HepG2 (cell line): Measurements from ENCODE around the gene DEDD2. TPM values are rescaled to one million over a fixed set of nuclear protein-coding genes. Genes with fewer than 3 reads are reported as not detected.

ENCODE experiments used
- CC2D1A ChIP-seq: sonication (generic); formaldehyde crosslinking; IDR thresholded peaks from 2 replicates; pipeline ENCODE4 v1.8.1; 2023; ENCODE audit warnings: mild to moderate bottlenecking, missing genetic modification reagents
- DRAP1 ChIP-seq: IDR thresholded peaks from 2 replicates; pipeline ENCODE4 v1.6.1; 2016; ENCODE audit warnings: missing genetic modification reagents, missing compliant biosample characterization
- GFI1 ChIP-seq: sonication (generic); formaldehyde crosslinking; IDR thresholded peaks from 2 replicates; pipeline ENCODE4 v1.5.0; 2020; ENCODE audit warnings: missing genetic modification reagents, mild to moderate bottlenecking, borderline replicate concordance
- HCFC1 ChIP-seq: fragments of 150-350 bp; IDR thresholded peaks from 2 replicates; pipeline ENCODE4 v1.6.1; 2014; ENCODE audit warnings: low read depth, low read length
- NCOA5 ChIP-seq: sonication (generic); formaldehyde crosslinking; IDR thresholded peaks from 2 replicates; pipeline ENCODE4 v1.4.0; 2020; ENCODE audit warnings: missing genetic modification reagents
- NR2F6 ChIP-seq, 2 experiments: IDR thresholded peaks; 2 replicates each; pipeline ENCODE4 v1.6.1; 2016; ENCODE audit warnings: antibody characterized with exemption in 1 of 2, mild to moderate bottlenecking in 1 of 2
- PHF5A ChIP-seq: IDR thresholded peaks from one replicate; pipeline ENCODE4 v1.6.1; 2018; ENCODE audit warnings: low read depth, missing genetic modification reagents; ENCODE audit not compliant: unreplicated experiment
- SNAPC2 ChIP-seq: sonication (generic); formaldehyde crosslinking; IDR thresholded peaks from 2 replicates; pipeline ENCODE4 v1.8.1; 2022; ENCODE audit warnings: mild to moderate bottlenecking, missing genetic modification reagents
- ZBTB33 ChIP-seq: sonication (generic); formaldehyde crosslinking; IDR thresholded peaks from 2 replicates; pipeline ENCODE4 v1.4.0; 2020; ENCODE audit warnings: missing genetic modification reagents
- ZNF142 ChIP-seq: sonication (generic); formaldehyde crosslinking; IDR thresholded peaks from 2 replicates; pipeline ENCODE4 v1.4.0; 2020; ENCODE audit warnings: missing genetic modification reagents
- ZNF598 ChIP-seq: sonication (generic); formaldehyde crosslinking; IDR thresholded peaks from 2 replicates; pipeline ENCODE4 v1.5.1; 2020; ENCODE audit warnings: mild to moderate bottlenecking, missing genetic modification reagents, borderline replicate concordance
- polyA plus RNA-seq, 8 experiments: library from polyadenylated mRNA; depleted of rRNA in 3 of 8; stranded (reverse) in 7 of 8; unstranded in 1 of 8; fragments of >200 nt; fragmentation: Illumina TruSeq in 4 of 8; extraction: Trizol in 4 of 8; gene quantifications; 2 replicates each; pipeline versions ENCODE4 v1.2.1 to v1.2.3, GENCODE V29; 2011 to 2016; ENCODE audit warnings: low read depth in 4 of 8, missing spikeins in 1 of 8, mixed read lengths in 1 of 8; ENCODE audit not compliant: insufficient read depth in 1 of 8
- total RNA-seq, 5 experiments: library from RNA; depleted of rRNA; stranded (reverse); fragments of >200 nt; fragmentation: Illumina TruSeq; extraction: Trizol; gene quantifications; 2 replicates each; pipeline ENCODE4 v1.2.3, GENCODE V29; 2016; ENCODE audit warnings: low read depth in 1 of 5
- TF ChIP-seq, protein P1 (sequence below): sonication (generic); formaldehyde crosslinking; IDR thresholded peaks from 2 replicates; pipeline ENCODE4 v1.5.0; 2020; ENCODE audit warnings: mild to moderate bottlenecking, missing genetic modification reagents
- TF ChIP-seq, protein P2 (sequence below): sonication (generic); formaldehyde crosslinking; IDR thresholded peaks from 2 replicates; pipeline ENCODE4 v1.5.0; 2020; ENCODE audit warnings: missing genetic modification reagents
- TF ChIP-seq, protein P3 (sequence below): sonication (generic); formaldehyde crosslinking; IDR thresholded peaks from 2 replicates; pipeline ENCODE4 v1.5.0; 2020; ENCODE audit warnings: mild to moderate bottlenecking, missing genetic modification reagents

The DEDD2 gene
- total and polyA plus RNA-seq, 2 of the 13 experiments (the other 11 are each of a cell fraction or from before 2014, with no cell fraction given): 19.2 to 24.7 TPM

- TF ChIP-seq ZNF142 (CRISPR knock-in tag) (no peak), GFI1 (CRISPR knock-in tag) (no peak), NCOA5 (CRISPR knock-in tag) (no peak), PHF5A (CRISPR knock-in tag) (peak; percentile 82), SNAPC2 (CRISPR knock-in tag) (no peak; the same call in 1 of the 2 replicates), NR2F6 (IDR thresholded peaks at IDR 0.05) (no peak), NR2F6 (CRISPR knock-in tag; IDR thresholded peaks at IDR 0.05) (peak; percentile 39; the same call in 1 of the 2 replicates), CC2D1A (CRISPR knock-in tag) (no peak), ZBTB33 (CRISPR knock-in tag) (no peak), HCFC1 (peak; percentile 63), DRAP1 (CRISPR knock-in tag) (peak; percentile 92), ZNF598 (CRISPR knock-in tag) (peak; percentile 58; the same call in 1 of the 2 replicates)
- TF ChIP-seq, protein P1, sequence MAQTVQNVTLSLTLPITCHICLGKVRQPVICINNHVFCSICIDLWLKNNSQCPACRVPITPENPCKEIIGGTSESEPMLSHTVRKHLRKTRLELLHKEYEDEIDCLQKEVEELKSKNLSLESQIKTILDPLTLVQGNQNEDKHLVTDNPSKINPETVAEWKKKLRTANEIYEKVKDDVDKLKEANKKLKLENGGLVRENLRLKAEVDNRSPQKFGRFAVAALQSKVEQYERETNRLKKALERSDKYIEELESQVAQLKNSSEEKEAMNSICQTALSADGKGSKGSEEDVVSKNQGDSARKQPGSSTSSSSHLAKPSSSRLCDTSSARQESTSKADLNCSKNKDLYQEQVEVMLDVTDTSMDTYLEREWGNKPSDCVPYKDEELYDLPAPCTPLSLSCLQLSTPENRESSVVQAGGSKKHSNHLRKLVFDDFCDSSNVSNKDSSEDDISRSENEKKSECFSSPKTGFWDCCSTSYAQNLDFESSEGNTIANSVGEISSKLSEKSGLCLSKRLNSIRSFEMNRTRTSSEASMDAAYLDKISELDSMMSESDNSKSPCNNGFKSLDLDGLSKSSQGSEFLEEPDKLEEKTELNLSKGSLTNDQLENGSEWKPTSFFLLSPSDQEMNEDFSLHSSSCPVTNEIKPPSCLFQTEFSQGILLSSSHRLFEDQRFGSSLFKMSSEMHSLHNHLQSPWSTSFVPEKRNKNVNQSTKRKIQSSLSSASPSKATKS (CRISPR knock-in tag): no peak
- TF ChIP-seq, protein P2, sequence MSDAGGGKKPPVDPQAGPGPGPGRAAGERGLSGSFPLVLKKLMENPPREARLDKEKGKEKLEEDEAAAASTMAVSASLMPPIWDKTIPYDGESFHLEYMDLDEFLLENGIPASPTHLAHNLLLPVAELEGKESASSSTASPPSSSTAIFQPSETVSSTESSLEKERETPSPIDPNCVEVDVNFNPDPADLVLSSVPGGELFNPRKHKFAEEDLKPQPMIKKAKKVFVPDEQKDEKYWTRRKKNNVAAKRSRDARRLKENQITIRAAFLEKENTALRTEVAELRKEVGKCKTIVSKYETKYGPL: no peak
- TF ChIP-seq, protein P3, sequence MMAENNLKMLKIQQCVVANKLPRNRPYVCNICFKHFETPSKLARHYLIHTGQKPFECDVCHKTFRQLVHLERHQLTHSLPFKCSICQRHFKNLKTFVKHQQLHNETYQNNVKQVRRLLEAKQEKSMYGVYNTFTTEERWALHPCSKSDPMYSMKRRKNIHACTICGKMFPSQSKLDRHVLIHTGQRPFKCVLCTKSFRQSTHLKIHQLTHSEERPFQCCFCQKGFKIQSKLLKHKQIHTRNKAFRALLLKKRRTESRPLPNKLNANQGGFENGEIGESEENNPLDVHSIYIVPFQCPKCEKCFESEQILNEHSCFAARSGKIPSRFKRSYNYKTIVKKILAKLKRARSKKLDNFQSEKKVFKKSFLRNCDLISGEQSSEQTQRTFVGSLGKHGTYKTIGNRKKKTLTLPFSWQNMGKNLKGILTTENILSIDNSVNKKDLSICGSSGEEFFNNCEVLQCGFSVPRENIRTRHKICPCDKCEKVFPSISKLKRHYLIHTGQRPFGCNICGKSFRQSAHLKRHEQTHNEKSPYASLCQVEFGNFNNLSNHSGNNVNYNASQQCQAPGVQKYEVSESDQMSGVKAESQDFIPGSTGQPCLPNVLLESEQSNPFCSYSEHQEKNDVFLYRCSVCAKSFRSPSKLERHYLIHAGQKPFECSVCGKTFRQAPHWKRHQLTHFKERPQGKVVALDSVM (CRISPR knock-in tag): 0 out of 2 replicates have a peak, but pooled peaks have one; percentile 38
Observed at GRCh38 chr19:42219812-42220750, 2.6 kb upstream of the DEDD2 start, which contains the start of gene ZNF526 (continued).
